ENCODE data around the gene GAS7.

Gene GAS7

GRCh38 chr17:10193632-10194031 lies 4.8 kb downstream of the GAS7 start:
- no peaks in the 10 kb centered on the region for H3K36me3 ChIP-seq

GRCh38 chr17:10192972-10193371 lies 5.4 kb downstream of the GAS7 start:
- TF ChIP-seq CTCF (IDR thresholded peaks at IDR 0.05; ENCODE audit: low read depth, low read length) = no peak
- DNase-seq = no peak

More at GRCh38 chr17:10193632-10194031, 4.8 kb downstream of the GAS7 start:
- DNase-seq = no peak
- peaks cover 21% of the 10 kb centered on the region for H3K27me3 ChIP-seq (ENCODE audit: insufficient read depth, low read depth, severe bottlenecking)
- no peak for TF ChIP-seq CTCF (IDR thresholded peaks at IDR 0.05; ENCODE audit: low read depth, low read length)
- H3K27ac ChIP-seq = no peak overlapping the region
- no peak overlapping the region for H3K4me3 ChIP-seq (ENCODE audit: low read depth, low read length)
- peaks cover 4% of the 10 kb centered on the region for H3K9me3 ChIP-seq (ENCODE audit: severe bottlenecking)

GRCh38 chr17:10192461-10192860 lies 5.9 kb downstream of the GAS7 start:
- Histone ChIP-seq H3K4me3 (ENCODE audit: low read depth, low read length) (no peak overlapping the region), H3K9me3 (ENCODE audit: severe bottlenecking) (peaks cover 4% of the 10 kb centered on the region)

More at GRCh38 chr17:10192972-10193371, 5.4 kb downstream of the GAS7 start:
- H3K27me3 ChIP-seq (ENCODE audit: insufficient read depth, low read depth, severe bottlenecking) = peaks cover 19% of the 10 kb centered on the region
- H3K4me3 ChIP-seq (ENCODE audit: low read depth, low read length) = no peak overlapping the region
- no peaks in the 10 kb centered on the region for H3K36me3 ChIP-seq
- H3K9me3 ChIP-seq (ENCODE audit: severe bottlenecking) = peaks cover 4% of the 10 kb centered on the region
- no peak overlapping the region for H3K27ac ChIP-seq

GRCh38 chr17:10187456-10187855 lies 10.9 kb downstream of the GAS7 start:
- TF ChIP-seq CTCF (IDR thresholded peaks at IDR 0.05; ENCODE audit: low read depth, low read length) = no peak
- no peaks in the 10 kb centered on the region for H3K36me3 ChIP-seq
- DNase-seq = no peak
- no peak overlapping the region for H3K27ac ChIP-seq
- H3K27me3 ChIP-seq (ENCODE audit: insufficient read depth, low read depth, severe bottlenecking) = peaks cover 6% of the 10 kb centered on the region
- no peaks in the 10 kb centered on the region for H3K9me3 ChIP-seq (ENCODE audit: severe bottlenecking)
- H3K4me3 ChIP-seq (ENCODE audit: low read depth, low read length) = no peak overlapping the region

More at GRCh38 chr17:10192461-10192860, 5.9 kb downstream of the GAS7 start:
- Histone ChIP-seq H3K27ac (no peak overlapping the region), H3K36me3 (no peaks in the 10 kb centered on the region), H3K27me3 (ENCODE audit: insufficient read depth, low read depth, severe bottlenecking) (peaks cover 14% of the 10 kb centered on the region)
- DNase-seq = no peak
- no peak for TF ChIP-seq CTCF (IDR thresholded peaks at IDR 0.05; ENCODE audit: low read depth, low read length)

- no peak for DNase-seq
- H3K27me3 ChIP-seq (ENCODE audit: insufficient read depth, low read depth, severe bottlenecking) = peaks cover 10% of the 10 kb centered on the region
- H3K9me3 ChIP-seq (ENCODE audit: severe bottlenecking) = no peaks in the 10 kb centered on the region
- H3K27ac ChIP-seq = no peak overlapping the region
- TF ChIP-seq CTCF (IDR thresholded peaks at IDR 0.05; ENCODE audit: low read depth, low read length) = no peak
- H3K36me3 ChIP-seq = no peaks in the 10 kb centered on the region
- no peak overlapping the region for H3K4me3 ChIP-seq (ENCODE audit: low read depth, low read length)
Measured at GRCh38 chr17:10186771-10187410, 11.5 kb downstream of the GAS7 start.
